K562 (cell line): ENCODE data around the gene RASSF3. TPM values are rescaled to one million over a fixed set of nuclear protein-coding genes. Genes with fewer than 3 reads are reported as not detected.

Source experiments
- ARID1B ChIP-seq: fragments of 450-650 bp; IDR thresholded peaks from 2 replicates; pipeline ENCODE4 v1.6.1; 2016; ENCODE audit warnings: antibody characterized with exemption, mild to moderate bottlenecking, inconsistent platforms
- CREB3L1 ChIP-seq: fragments of 450-650 bp; IDR thresholded peaks from 2 replicates; pipeline ENCODE4 v1.6.1; 2014; ENCODE audit warnings: low read depth, mild to moderate bottlenecking, moderate library complexity, borderline replicate concordance
- CREB5 ChIP-seq: fragments of 250-450 bp; sonication (Bioruptor Pico); IDR thresholded peaks from 2 replicates; pipeline ENCODE4 v1.5.0; 2020; ENCODE audit warnings: mild to moderate bottlenecking
- FOSL1 ChIP-seq: fragments of 200-800 bp; sonication (Bioruptor generic); conservative IDR thresholded peaks from 2 replicates; pipeline ENCODE4 v1.6.1; 2016; ENCODE audit warnings: missing genetic modification characterization, missing compliant biosample characterization
- HCFC1 ChIP-seq: IDR thresholded peaks from 2 replicates; pipeline ENCODE4 v1.6.1; 2012; ENCODE audit warnings: low read depth, low read length, improper control_type of control experiment
- HDAC2 ChIP-seq: fragments of 450-650 bp; IDR thresholded peaks from 2 replicates; pipeline ENCODE4 v1.6.1; 2016; ENCODE audit warnings: mild to moderate bottlenecking
- ID3 ChIP-seq, 2 experiments: fragments of 250-450 bp in 1 of 2; fragments of 450-650 bp in 1 of 2; sonication (Bioruptor Pico) in 1 of 2; IDR thresholded peaks; 2 replicates each; pipeline versions ENCODE4 v1.6.1 to v1.8.0; 2016 to 2021; ENCODE audit warnings: mild to moderate bottlenecking in 2 of 2, moderate library complexity in 2 of 2, missing compliant biosample characterization in 1 of 2, missing genetic modification characterization in 1 of 2
- MCM5 ChIP-seq: fragments of 450-650 bp; IDR thresholded peaks from 2 replicates; pipeline ENCODE4 v1.6.1; 2016; ENCODE audit warnings: low read depth
- POLR2H ChIP-seq: IDR thresholded peaks from 2 replicates; pipeline ENCODE4 v1.6.1; 2016; ENCODE audit warnings: missing genetic modification characterization, low read depth, mild to moderate bottlenecking, control low read depth, missing compliant biosample characterization, moderate library complexity
- ZBTB40 ChIP-seq, 2 experiments: fragments of 450-650 bp in 1 of 2; sonication (generic) in 1 of 2; formaldehyde crosslinking in 1 of 2; IDR thresholded peaks; 2 replicates each; pipeline versions ENCODE4 v1.7.1 to v1.9.0; 2016 to 2022; ENCODE audit warnings: inconsistent platforms in 1 of 2, mild to moderate bottlenecking in 1 of 2, missing genetic modification reagents in 1 of 2
- ZNF277 ChIP-seq: fragments of 250-450 bp; sonication (Bioruptor Pico); IDR thresholded peaks from 2 replicates; pipeline ENCODE4 v1.8.0; 2022; ENCODE audit warnings: inconsistent platforms, mild to moderate bottlenecking, moderate library complexity, borderline replicate concordance
- ZNF589 ChIP-seq: fragments of 200-800 bp; sonication (Bioruptor generic); IDR thresholded peaks from 2 replicates; pipeline ENCODE4 v1.6.1; 2016; ENCODE audit warnings: low read depth, missing genetic modification characterization, missing compliant biosample characterization
- polyA plus RNA-seq, 8 experiments: library from polyadenylated mRNA; depleted of rRNA in 4 of 8; stranded (reverse) in 5 of 8; unstranded in 3 of 8; fragments of >200 nt; fragmentation: Nextera tagmentation in 2 of 8; fragmentation: Illumina TruSeq in 1 of 8; extraction: Ambion mirVana in 2 of 8; extraction: Trizol in 1 of 8; gene quantifications; 2 replicates each; pipeline versions ENCODE4 v1.2.1 to v1.2.3, GENCODE V29; 2011 to 2014; ENCODE audit warnings: inconsistent platforms in 1 of 8, missing spikeins in 1 of 8
- total RNA-seq, 7 experiments: library from RNA; depleted of rRNA in 6 of 7; stranded (reverse); fragments of >200 nt in 6 of 7; fragmentation: Illumina TruSeq in 2 of 7; extraction: Trizol in 2 of 7; gene quantifications; 2 replicates each; pipeline versions ENCODE4 v1.2.1 to v1.2.3, GENCODE V29; 2011 to 2021; ENCODE audit warnings: low replicate concordance in 1 of 7

The RASSF3 gene
- total and polyA plus RNA-seq, 9 of the 15 experiments (the other 6 are each of a cell fraction or from before 2014, with no cell fraction given), result 3.7 to 39.2 (median 20.2) TPM

GRCh38 chr12:64672925-64673409 lies 62.7 kb downstream of the RASSF3 start (continued):
- TF ChIP-seq ID3 (CRISPR knock-in tag; IDR thresholded peaks at IDR 0.05) (no peak), ID3 (tag; IDR thresholded peaks at IDR 0.05) (peak; percentile 98), POLR2H (tag) (peak; percentile 52; the same call in 1 of the 2 replicates), HDAC2 (peak; percentile 73; the same call in 1 of the 2 replicates), FOSL1 (tag) (peak; percentile 50; the same call in 1 of the 2 replicates), ARID1B (peak; percentile 79), CREB3L1 (peak; percentile 21; the same call in 1 of the 2 replicates), MCM5 (no peak), ZNF589 (CRISPR knock-in tag) (peak; percentile 97), CREB5 (CRISPR knock-in tag) (peak; percentile 73; the same call in 1 of the 2 replicates), HCFC1 (0 out of 2 replicates have a peak, but pooled peaks have one; percentile 21), ZNF277 (CRISPR knock-in tag) (no peak), ZBTB40 (IDR thresholded peaks at IDR 0.05) (peak; percentile 79), ZBTB40 (CRISPR knock-in tag; IDR thresholded peaks at IDR 0.05) (no peak)
